Superior temporal gyrus (tissue), 1 donor: Measurements from ENCODE around the gene RELCH.

Experiments
- DNase-seq: peaks from one replicate; pipeline ENCODE4 v3.0.0-alpha.2; 2016; ENCODE audit errors: extremely low spot score

The RELCH gene

GRCh38 chr18:62258616-62259015 is 71.6 kb downstream of the RELCH start:
- no peak for DNase-seq

- DNase-seq = no peak
Measured at GRCh38 chr18:62262061-62262460, 75.0 kb downstream of the RELCH start.

GRCh38 chr18:62264984-62265383 is 77.9 kb downstream of the RELCH start:
- DNase-seq = no peak

GRCh38 chr18:62277045-62277444 is 90.0 kb downstream of the RELCH start:
- DNase-seq = no peak

GRCh38 chr18:62279561-62279960 is 92.5 kb downstream of the RELCH start:
- no peak for DNase-seq

GRCh38 chr18:62280058-62280457 is 93.0 kb downstream of the RELCH start:
- no peak for DNase-seq

GRCh38 chr18:62280786-62281185 is 93.7 kb downstream of the RELCH start:
- no peak for DNase-seq

- DNase-seq = peak; percentile 53
Measured at GRCh38 chr18:62281684-62282083, 94.6 kb downstream of the RELCH start.

GRCh38 chr18:62282188-62282629 is 95.2 kb downstream of the RELCH start:
- no peak for DNase-seq

- DNase-seq = no peak
Measured at GRCh38 chr18:62284637-62285036, 97.6 kb downstream of the RELCH start.

GRCh38 chr18:62285281-62285680 is 98.2 kb downstream of the RELCH start:
- no peak for DNase-seq

- no peak for DNase-seq
Measured at GRCh38 chr18:62287781-62288664, 101.0 kb downstream of the RELCH start.

- no peak for DNase-seq
Measured at GRCh38 chr18:62288665-62289008, 101.6 kb downstream of the RELCH start.

- DNase-seq = no peak
Measured at GRCh38 chr18:62289047-62289446, 102.0 kb downstream of the RELCH start.

- DNase-seq = no peak
Measured at GRCh38 chr18:62294073-62294472, 107.0 kb downstream of the RELCH start.

- DNase-seq = no peak
Measured at GRCh38 chr18:62300359-62300963, 113.4 kb downstream of the RELCH start.

GRCh38 chr18:62301322-62301721 is 114.3 kb downstream of the RELCH start:
- DNase-seq = no peak

GRCh38 chr18:62312851-62313250 is 125.8 kb downstream of the RELCH start:
- no peak for DNase-seq

GRCh38 chr18:62318228-62319180 is 131.4 kb downstream of the RELCH start:
- DNase-seq = no peak

- DNase-seq = no peak
Measured at GRCh38 chr18:62321201-62321600, 134.1 kb downstream of the RELCH start.

- no peak for DNase-seq
Measured at GRCh38 chr18:62323483-62324180, 136.6 kb downstream of the RELCH start.
